ENCODE data around the gene ANTXR1. TPM values are rescaled to one million over a fixed set of nuclear protein-coding genes. Genes with fewer than 3 reads are reported as not detected.

Gene ANTXR1
- total RNA-seq, 4 donors from 2014 or later: 7.1 to 101 (median 15.8) TPM

- H3K4me1 ChIP-seq: peaks cover 0 to 21% (median 4%) of the 10 kb centered on the region in 4 donors
- H3K4me3 ChIP-seq: no peak overlapping the region
- H3K36me3 ChIP-seq: no peaks in the 10 kb centered on the region
- no peaks in the 10 kb centered on the region for H3K9me3 ChIP-seq
- TF ChIP-seq EP300 (IDR thresholded peaks at IDR 0.05; ENCODE audit: low read depth) (no peak), CTCF (IDR thresholded peaks at IDR 0.05) (no peak), POLR2A (IDR thresholded peaks at IDR 0.05) (no peak), POLR2AphosphoS5 (IDR thresholded peaks at IDR 0.05) (no peak)
- no peak for DNase-seq
- H3K27ac ChIP-seq: no peak overlapping the region
- in situ Hi-C loops (cut with MboI; ENCODE audit: low pct_ligation_motif_present in 1 of 4, low pct_unique_long_range_greater_than_20kb in 1 of 4, low sequenced_read_pairs in 3 of 4) (no loop called here), intact Hi-C loops (cut with DNase I; ENCODE audit: low total_unique reads) (no loop called here)
- no peaks in the 10 kb centered on the region for H3K27me3 ChIP-seq
- WGBS, 2 donors (ENCODE audit: low coverage in 1 of 2): 68 to 81% methylated on average over 6 to 13 of the region's 13 CpGs
Observed at GRCh38 chr2:69026691-69027459, 13.9 kb downstream of the ANTXR1 start.

- WGBS, 2 donors (ENCODE audit: low coverage in 1 of 2): 59 to 60% methylated on average over 6 of the region's 6 CpGs
- TF ChIP-seq POLR2AphosphoS5 (IDR thresholded peaks at IDR 0.05) (no peak), POLR2A (IDR thresholded peaks at IDR 0.05) (no peak), CTCF (IDR thresholded peaks at IDR 0.05) (no peak), EP300 (IDR thresholded peaks at IDR 0.05; ENCODE audit: low read depth) (no peak)
- Histone ChIP-seq H3K27ac (peak overlapping the region in 1 of 4 donors; percentile 11), H3K4me1 (peaks cover 0 to 18% (median 4%) of the 10 kb centered on the region in 4 donors), H3K36me3 (no peaks in the 10 kb centered on the region), H3K9me3 (no peaks in the 10 kb centered on the region), H3K4me3 (no peak overlapping the region), H3K27me3 (no peaks in the 10 kb centered on the region)
- intact Hi-C loops (cut with DNase I; ENCODE audit: low total_unique reads): no loop called here
- in situ Hi-C loops (cut with MboI; ENCODE audit: low pct_ligation_motif_present in 1 of 4, low pct_unique_long_range_greater_than_20kb in 1 of 4, low sequenced_read_pairs in 3 of 4): no loop called here
- no peak for DNase-seq
Observed at GRCh38 chr2:69030800-69031428, 17.9 kb downstream of the ANTXR1 start.

- H3K27ac ChIP-seq: peak overlapping the region in 1 of 4 donors; percentile 11
- H3K27me3 ChIP-seq: no peaks in the 10 kb centered on the region
- no peak for TF ChIP-seq EP300 (IDR thresholded peaks at IDR 0.05; ENCODE audit: low read depth)
- no peak for TF ChIP-seq CTCF (IDR thresholded peaks at IDR 0.05)
- no peak for TF ChIP-seq POLR2A (IDR thresholded peaks at IDR 0.05)
- H3K36me3 ChIP-seq: no peaks in the 10 kb centered on the region
- no peak for DNase-seq
- H3K4me1 ChIP-seq: peaks cover 0 to 18% (median 3%) of the 10 kb centered on the region in 4 donors
- no peak overlapping the region for H3K4me3 ChIP-seq
- intact Hi-C loops (cut with DNase I; ENCODE audit: low total_unique reads): no loop called here
- 66 to 83% methylated on average over 1 of the region's 1 CpG for WGBS, 2 donors (ENCODE audit: low coverage in 1 of 2)
- no peaks in the 10 kb centered on the region for H3K9me3 ChIP-seq
- in situ Hi-C loops (cut with MboI; ENCODE audit: low pct_ligation_motif_present in 1 of 4, low pct_unique_long_range_greater_than_20kb in 1 of 4, low sequenced_read_pairs in 3 of 4): no loop called here
Observed at GRCh38 chr2:69031466-69031865, 18.5 kb downstream of the ANTXR1 start.

GRCh38 chr2:69032336-69032735, 19.4 kb downstream of the ANTXR1 start:
- Histone ChIP-seq H3K4me1 (peaks cover 0 to 18% (median 0%) of the 10 kb centered on the region in 4 donors), H3K27me3 (no peaks in the 10 kb centered on the region), H3K4me3 (no peak overlapping the region), H3K36me3 (no peaks in the 10 kb centered on the region), H3K9me3 (no peaks in the 10 kb centered on the region), H3K27ac (no peak overlapping the region)
- 71 to 84% methylated on average over 4 to 6 of the region's 6 CpGs for WGBS, 2 donors (ENCODE audit: low coverage in 1 of 2)
- DNase-seq: no peak
- TF ChIP-seq EP300 (IDR thresholded peaks at IDR 0.05; ENCODE audit: low read depth) (no peak), POLR2AphosphoS5 (IDR thresholded peaks at IDR 0.05) (no peak), POLR2A (IDR thresholded peaks at IDR 0.05) (no peak)
- intact Hi-C loops (cut with DNase I; ENCODE audit: low total_unique reads) (no loop called here), in situ Hi-C loops (cut with MboI; ENCODE audit: low pct_ligation_motif_present in 1 of 4, low pct_unique_long_range_greater_than_20kb in 1 of 4, low sequenced_read_pairs in 3 of 4) (no loop called here)
